HCT116 (cell line): ENCODE measurements around the gene KY. TPM values are rescaled to one million over a fixed set of nuclear protein-coding genes. Genes with fewer than 3 reads are reported as not detected.

Experiments
- ATAC-seq: fragments of 200-7000 bp; cut with Tn5 transposase; 2 replicates; pipeline ENCODE4 v1.9.1; 2020; ENCODE audit warnings: mild to moderate bottlenecking, moderate library complexity
- BruUV-seq: library from RNA; stranded (reverse); fragments of 400-500 nt; replicated peaks from 2 replicates; lab custom pipeline; 2021; lab: Mats Ljungman, UMichigan
- CTCF ChIA-PET: fragments of 300-600 bp; sonication (Branson Sonifier 250); formaldehyde crosslinking; loops from one replicate; lab custom pipeline; 2021; ENCODE audit warnings: antibody characterized with exemption; lab: Charles Lee
- POLR2A ChIA-PET: fragments of 300-600, 350-600 bp; sonication (Branson Sonifier 250); formaldehyde crosslinking; loops from one replicate; lab custom pipeline; 2021; ENCODE audit warnings: antibody characterized with exemption; lab: Charles Lee
- RAD21 ChIA-PET, 2 experiments: fragments of 300-600 bp; sonication (Branson Sonifier 250); formaldehyde crosslinking; loops; one replicate each; lab custom pipeline; 2023; ENCODE audit warnings: low total read pairs in 2 of 2; ENCODE audit not compliant: uncharacterized antibody in 2 of 2, unreplicated experiment in 2 of 2, low non-redundant PET in 1 of 2; lab: Charles Lee
- DNase-seq: peaks from one replicate; pipeline ENCODE4 v3.0.0-alpha.2; 2010; ENCODE audit warnings: low read depth, low spot score
- H2AFZ ChIP-seq: fragments of 200-600 bp; shearing (Covaris generic), sonication (generic); 2 replicates; pipeline ENCODE4 v1.6.1; 2017; ENCODE audit warnings: low read depth, mixed run types, mixed read lengths, antibody characterized with exemption, low read length; ENCODE audit not compliant: poor library complexity, severe bottlenecking
- H3K27ac ChIP-seq: 2 replicates; pipeline ENCODE4 v1.5.1; 2012; ENCODE audit warnings: low read depth, low read length
- H3K27me3 ChIP-seq: fragments of 200-600 bp; sonication (generic); 2 replicates; pipeline ENCODE4 v1.6.1; 2016; ENCODE audit warnings: mixed run types, low read length, mixed read lengths; ENCODE audit not compliant: insufficient read depth
- H3K36me3 ChIP-seq, 2 experiments: fragments of 200-500 bp in 1 of 2; fragments of 200-600 bp in 1 of 2; sonication (Bioruptor generic) in 1 of 2; sonication (generic) in 1 of 2; 2 replicates each; pipeline versions ENCODE4 v1.5.1 to v1.6.1; 2014 to 2016; ENCODE audit warnings: low read length in 2 of 2, inconsistent platforms in 1 of 2, mixed read lengths in 1 of 2, mixed run types in 1 of 2; ENCODE audit not compliant: insufficient read depth in 2 of 2, control insufficient read depth in 1 of 2
- H3K4me1 ChIP-seq, 2 experiments: fragments of 200-600 bp in 1 of 2; sonication (generic) in 1 of 2; 2 replicates each; pipeline versions ENCODE4 v1.5.1 to v1.6.1; 2012 to 2017; ENCODE audit warnings: low read length in 2 of 2, inconsistent platforms in 1 of 2, mild to moderate bottlenecking in 1 of 2, mixed read lengths in 1 of 2, mixed run types in 1 of 2, moderate library complexity in 1 of 2; ENCODE audit not compliant: insufficient read depth in 2 of 2, control insufficient read depth in 1 of 2
- H3K4me2 ChIP-seq: fragments of 200-600 bp; sonication (generic); 2 replicates; pipeline ENCODE4 v1.6.1; 2017; ENCODE audit warnings: mixed run types, low read length, mixed read lengths
- H3K4me3 ChIP-seq, 2 experiments: fragments of 200-600 bp in 1 of 2; sonication (generic) in 1 of 2; replicated peaks in 1 of 2; 2 replicates each; pipeline ENCODE4 v1.5.1; 2011 to 2016; ENCODE audit warnings: low read length in 2 of 2, control low read depth in 1 of 2, low read depth in 1 of 2, mild to moderate bottlenecking in 1 of 2, mixed read lengths in 1 of 2, mixed run types in 1 of 2
- H3K79me2 ChIP-seq: fragments of 200-600 bp; sonication (generic); 2 replicates; pipeline ENCODE4 v1.6.1; 2017; ENCODE audit warnings: mild to moderate bottlenecking, mixed run types, low read length, moderate library complexity, mixed read lengths; ENCODE audit not compliant: insufficient read depth
- H3K9ac ChIP-seq: fragments of 200-600 bp; sonication (generic); 2 replicates; pipeline ENCODE4 v1.6.1; 2016; ENCODE audit warnings: low read length, mixed read lengths
- H3K9me2 ChIP-seq: fragments of 200-600 bp; sonication (generic), shearing (Covaris generic); 2 replicates; pipeline ENCODE4 v1.6.1; 2017; ENCODE audit warnings: mixed run types, mild to moderate bottlenecking, moderate library complexity; ENCODE audit not compliant: insufficient read depth
- H3K9me3 ChIP-seq, 2 experiments: fragments of 200-500 bp in 1 of 2; fragments of 200-600 bp in 1 of 2; sonication (Bioruptor generic) in 1 of 2; sonication (generic) in 1 of 2; 2 replicates each; pipeline ENCODE4 v1.6.1; 2014 to 2017; ENCODE audit warnings: low read length in 2 of 2, mixed read lengths in 2 of 2, inconsistent platforms in 1 of 2, low read depth in 1 of 2, mild to moderate bottlenecking in 1 of 2, mixed run types in 1 of 2, moderate library complexity in 1 of 2; ENCODE audit not compliant: control insufficient read depth in 1 of 2, insufficient read depth in 1 of 2
- H4K20me1 ChIP-seq: fragments of 200-600 bp; sonication (generic), shearing (Covaris generic); 2 replicates; pipeline ENCODE4 v1.6.1; 2017; ENCODE audit warnings: mixed run types, mild to moderate bottlenecking, moderate library complexity; ENCODE audit not compliant: insufficient read depth
- ELF1 ChIP-seq: IDR thresholded peaks from 2 replicates; pipeline ENCODE4 v1.6.1; 2012; ENCODE audit warnings: low read depth, borderline replicate concordance
- FOSL1 ChIP-seq: IDR thresholded peaks from 2 replicates; pipeline ENCODE4 v1.6.1; 2012; ENCODE audit warnings: low read depth
- JUND ChIP-seq: IDR thresholded peaks from 2 replicates; pipeline ENCODE4 v1.6.1; 2012
- POLR2A ChIP-seq: IDR thresholded peaks from 2 replicates; pipeline ENCODE4 v1.7.0; 2011; ENCODE audit warnings: borderline replicate concordance; ENCODE audit not compliant: insufficient read depth, insufficient read length; ENCODE audit errors: extremely low read depth
- RAD21 ChIP-seq: IDR thresholded peaks from 2 replicates; pipeline ENCODE4 v1.6.1; 2012; ENCODE audit warnings: low read depth, mild to moderate bottlenecking
- SIN3A ChIP-seq: IDR thresholded peaks from 2 replicates; pipeline ENCODE4 v1.6.1; 2012; ENCODE audit warnings: low read depth
- ZFX ChIP-seq: fragments of 450-650 bp; IDR thresholded peaks from 2 replicates; pipeline ENCODE4 v1.6.1; 2017
- ZNF274 ChIP-seq: fragments of 200-500 bp; sonication (Bioruptor generic); IDR thresholded peaks from 2 replicates; pipeline ENCODE4 v1.6.1; 2014; ENCODE audit warnings: mild to moderate bottlenecking, low read depth, low read length, inconsistent platforms
- intact Hi-C: fragments of 100-400 bp; cut with micrococcal nuclease; formaldehyde crosslinking; loops from 2 replicates; pipeline ENCODE4 v1.10.0; 2022
- total RNA-seq: library from RNA; stranded (reverse); gene quantifications from one replicate; pipeline ENCODE4 v1.2.1, GENCODE V29; 2021; ENCODE audit not compliant: unreplicated experiment
- TF ChIP-seq, protein P1 (sequence below): IDR thresholded peaks from 2 replicates; pipeline ENCODE4 v1.6.1; 2012
- TF ChIP-seq, protein P2 (sequence below), 3 experiments: fragments of 200-600 bp in 1 of 3; sonication (generic) in 1 of 3; IDR thresholded peaks in 2 of 3; conservative IDR thresholded peaks in 1 of 3; 2 replicates each; pipeline ENCODE4 v1.5.1; 2012 to 2017; ENCODE audit warnings: low read depth in 2 of 3, low read length in 2 of 3, antibody characterized with exemption in 1 of 3, borderline replicate concordance in 1 of 3, control low read depth in 1 of 3, mild to moderate bottlenecking in 1 of 3, mixed read lengths in 1 of 3, mixed run types in 1 of 3, moderate library complexity in 1 of 3; ENCODE audit not compliant: insufficient read depth in 1 of 3
- TF ChIP-seq, protein P3 (sequence below): IDR thresholded peaks from 2 replicates; pipeline ENCODE4 v1.6.1; 2012

The KY gene
- total RNA-seq, 1 experiment from 2014 or later: not detected

DNA sequence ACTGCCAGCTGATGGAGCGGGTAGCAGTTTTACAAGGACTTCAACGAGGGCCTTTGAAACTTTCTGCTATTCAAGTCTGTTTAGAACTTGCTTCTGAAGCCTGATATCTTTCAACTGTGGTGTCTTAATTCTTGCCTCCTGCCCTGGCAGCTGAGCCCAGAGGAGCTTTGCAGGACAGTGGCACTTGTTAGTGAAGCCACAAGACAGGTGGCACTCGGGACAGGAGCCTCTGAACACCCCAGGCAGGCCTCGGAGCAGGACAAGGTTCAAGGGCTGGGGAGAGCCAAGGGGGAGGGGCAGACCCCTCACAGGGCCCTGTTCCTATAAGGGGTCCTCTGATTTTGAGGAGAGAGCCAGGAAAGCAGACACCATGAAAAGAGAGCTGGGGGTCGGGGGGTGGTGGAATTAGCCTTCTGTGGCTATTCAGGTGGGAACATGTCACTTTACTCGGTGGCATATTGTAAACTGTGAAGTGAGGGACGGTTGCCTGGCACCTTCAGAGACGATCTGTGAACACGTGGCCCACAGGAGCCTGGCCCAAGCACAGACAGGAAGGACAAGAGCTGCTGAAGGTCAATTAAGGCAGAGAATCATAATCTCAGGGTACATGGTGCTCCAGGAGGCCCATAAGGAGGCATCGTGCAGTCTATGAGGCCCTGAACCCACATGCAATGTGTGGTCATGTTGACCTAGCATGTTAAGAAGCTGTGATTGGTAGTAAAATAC lies 30.1 kb upstream of the KY start:
- H3K4me2 ChIP-seq: no peak overlapping the region
- H3K4me1 ChIP-seq: no peaks in the 10 kb centered on the region
- H3K4me3 ChIP-seq: no peak overlapping the region
- no peak for DNase-seq
- no peaks in the 10 kb centered on the region for H3K9me3 ChIP-seq
- CTCF ChIA-PET: no interaction called here
- no peak for TF ChIP-seq JUND
- no peak for TF ChIP-seq FOSL1
- TF ChIP-seq, protein P1, sequence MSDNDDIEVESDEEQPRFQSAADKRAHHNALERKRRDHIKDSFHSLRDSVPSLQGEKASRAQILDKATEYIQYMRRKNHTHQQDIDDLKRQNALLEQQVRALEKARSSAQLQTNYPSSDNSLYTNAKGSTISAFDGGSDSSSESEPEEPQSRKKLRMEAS: no peak
- no peak for TF ChIP-seq POLR2A
- no peak for TF ChIP-seq ZFX
- TF ChIP-seq, protein P2, sequence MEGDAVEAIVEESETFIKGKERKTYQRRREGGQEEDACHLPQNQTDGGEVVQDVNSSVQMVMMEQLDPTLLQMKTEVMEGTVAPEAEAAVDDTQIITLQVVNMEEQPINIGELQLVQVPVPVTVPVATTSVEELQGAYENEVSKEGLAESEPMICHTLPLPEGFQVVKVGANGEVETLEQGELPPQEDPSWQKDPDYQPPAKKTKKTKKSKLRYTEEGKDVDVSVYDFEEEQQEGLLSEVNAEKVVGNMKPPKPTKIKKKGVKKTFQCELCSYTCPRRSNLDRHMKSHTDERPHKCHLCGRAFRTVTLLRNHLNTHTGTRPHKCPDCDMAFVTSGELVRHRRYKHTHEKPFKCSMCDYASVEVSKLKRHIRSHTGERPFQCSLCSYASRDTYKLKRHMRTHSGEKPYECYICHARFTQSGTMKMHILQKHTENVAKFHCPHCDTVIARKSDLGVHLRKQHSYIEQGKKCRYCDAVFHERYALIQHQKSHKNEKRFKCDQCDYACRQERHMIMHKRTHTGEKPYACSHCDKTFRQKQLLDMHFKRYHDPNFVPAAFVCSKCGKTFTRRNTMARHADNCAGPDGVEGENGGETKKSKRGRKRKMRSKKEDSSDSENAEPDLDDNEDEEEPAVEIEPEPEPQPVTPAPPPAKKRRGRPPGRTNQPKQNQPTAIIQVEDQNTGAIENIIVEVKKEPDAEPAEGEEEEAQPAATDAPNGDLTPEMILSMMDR (IDR thresholded peaks at IDR 0.05 in 2 of 3, conservative IDR thresholded peaks at IDR 0.05 in 1 of 3; ENCODE audit: borderline replicate concordance in 1 of 3, insufficient read depth in 1 of 3, low read depth in 2 of 3, low read length in 2 of 3): no peak
- TF ChIP-seq, protein P3, sequence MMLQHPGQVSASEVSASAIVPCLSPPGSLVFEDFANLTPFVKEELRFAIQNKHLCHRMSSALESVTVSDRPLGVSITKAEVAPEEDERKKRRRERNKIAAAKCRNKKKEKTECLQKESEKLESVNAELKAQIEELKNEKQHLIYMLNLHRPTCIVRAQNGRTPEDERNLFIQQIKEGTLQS: no peak
- no peak for TF ChIP-seq ZNF274
- no peak for TF ChIP-seq ELF1
- TF ChIP-seq SIN3A: no peak
- no peak for TF ChIP-seq RAD21
- TF ChIP-seq, all 23 proteins: peak for 0
- Histone ChIP-seq H3K27ac (no peak overlapping the region), H3K36me3 (no peaks in the 10 kb centered on the region), H3K9ac (no peak overlapping the region), H2AFZ (no peak overlapping the region), H3K27me3 (peaks cover 10% of the 10 kb centered on the region; the same call in 1 of the 2 replicates), H4K20me1 (no peaks in the 10 kb centered on the region), H3K9me2 (no peaks in the 10 kb centered on the region), H3K79me2 (no peaks in the 10 kb centered on the region)
- no TSS peak for BruUV-seq
- POLR2A ChIA-PET: no interaction called here
- intact Hi-C loops: no loop called here
- ATAC-seq: no peak
- RAD21 ChIA-PET: no interaction called here
